Measurements from ENCODE around the gene BLTP2.
"Not testable (repeated sequence)": the region's sequence is repeated elsewhere in the genome, so short reads cannot be mapped to it uniquely, and the experiment has no call there.

GRCh38 chr17:28658766-28659496 is 14.0 kb upstream of the BLTP2 start:
- not testable (repeated sequence) for TF ChIP-seq CTCF (IDR thresholded peaks at IDR 0.05; ENCODE audit: low read depth, low read length); POLR2A (IDR thresholded peaks at IDR 0.05; ENCODE audit: extremely low read depth, insufficient read length)
- TF ChIP-seq, protein P1, sequence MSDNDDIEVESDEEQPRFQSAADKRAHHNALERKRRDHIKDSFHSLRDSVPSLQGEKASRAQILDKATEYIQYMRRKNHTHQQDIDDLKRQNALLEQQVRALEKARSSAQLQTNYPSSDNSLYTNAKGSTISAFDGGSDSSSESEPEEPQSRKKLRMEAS (IDR thresholded peaks at IDR 0.05; ENCODE audit: low read depth, low read length): not testable (repeated sequence)

Measured in NB4 (cell line).